ENCODE measurements around the gene NBEA.
A peak's percentile ranks its signal among the peaks of the same experiment; 100 is the strongest.

NBEA gene

DNA sequence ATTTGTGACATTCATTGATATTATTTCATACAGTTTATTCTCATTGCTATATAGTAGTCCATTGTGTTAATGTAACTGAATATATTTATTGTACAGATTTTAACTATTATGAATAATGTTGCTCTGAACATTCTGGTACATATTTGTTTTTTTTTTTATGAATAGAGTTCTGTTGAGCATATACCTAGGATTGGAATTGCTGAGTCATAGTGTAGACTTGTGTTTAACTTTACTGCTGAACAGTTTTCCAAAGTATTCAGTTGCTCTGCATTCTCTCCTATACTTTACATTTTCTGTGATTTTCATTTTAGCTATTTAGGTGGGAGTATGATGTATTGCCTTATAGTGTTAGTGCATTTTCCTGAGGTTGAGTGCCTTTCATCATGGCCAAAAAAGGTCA is 436.9 kb downstream of the NBEA start:
- H3K4me3 ChIP-seq (ENCODE audit: low read depth, low read length), result no peak overlapping the region
- TF ChIP-seq, protein P1, sequence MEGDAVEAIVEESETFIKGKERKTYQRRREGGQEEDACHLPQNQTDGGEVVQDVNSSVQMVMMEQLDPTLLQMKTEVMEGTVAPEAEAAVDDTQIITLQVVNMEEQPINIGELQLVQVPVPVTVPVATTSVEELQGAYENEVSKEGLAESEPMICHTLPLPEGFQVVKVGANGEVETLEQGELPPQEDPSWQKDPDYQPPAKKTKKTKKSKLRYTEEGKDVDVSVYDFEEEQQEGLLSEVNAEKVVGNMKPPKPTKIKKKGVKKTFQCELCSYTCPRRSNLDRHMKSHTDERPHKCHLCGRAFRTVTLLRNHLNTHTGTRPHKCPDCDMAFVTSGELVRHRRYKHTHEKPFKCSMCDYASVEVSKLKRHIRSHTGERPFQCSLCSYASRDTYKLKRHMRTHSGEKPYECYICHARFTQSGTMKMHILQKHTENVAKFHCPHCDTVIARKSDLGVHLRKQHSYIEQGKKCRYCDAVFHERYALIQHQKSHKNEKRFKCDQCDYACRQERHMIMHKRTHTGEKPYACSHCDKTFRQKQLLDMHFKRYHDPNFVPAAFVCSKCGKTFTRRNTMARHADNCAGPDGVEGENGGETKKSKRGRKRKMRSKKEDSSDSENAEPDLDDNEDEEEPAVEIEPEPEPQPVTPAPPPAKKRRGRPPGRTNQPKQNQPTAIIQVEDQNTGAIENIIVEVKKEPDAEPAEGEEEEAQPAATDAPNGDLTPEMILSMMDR (IDR thresholded peaks at IDR 0.05; ENCODE audit: low read depth, low read length, missing control alignments), result no peak
- in situ Hi-C loops (cut with HindIII; ENCODE audit: low sequenced_read_pairs), result no loop called here
- no peak for DNase-seq (ENCODE audit: low read depth)

DNA sequence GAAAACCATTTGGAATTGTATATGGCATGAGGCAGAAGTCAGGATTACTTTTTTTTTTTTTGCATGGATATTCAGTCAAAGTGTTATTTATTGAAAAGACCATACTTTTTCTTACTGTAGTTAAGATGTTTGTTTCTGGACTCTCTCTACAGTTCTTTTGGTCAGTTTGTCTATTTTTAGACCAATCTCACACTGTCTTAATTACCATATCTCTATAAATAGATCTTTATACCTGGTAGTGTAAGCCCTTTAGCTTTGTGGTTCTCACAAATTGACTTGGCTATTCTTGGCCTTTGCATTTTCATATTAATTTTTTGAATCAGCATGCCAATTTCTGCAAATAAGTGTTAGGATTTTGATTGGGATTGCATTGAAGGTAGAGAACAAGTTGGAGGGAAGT is 437.6 kb downstream of the NBEA start:
- in situ Hi-C loops (cut with HindIII; ENCODE audit: low sequenced_read_pairs), result no loop called here
- TF ChIP-seq, protein P1 (IDR thresholded peaks at IDR 0.05; ENCODE audit: low read depth, low read length, missing control alignments), result no peak
- H3K4me3 ChIP-seq (ENCODE audit: low read depth, low read length), result no peak overlapping the region
- no peak for DNase-seq (ENCODE audit: low read depth)

DNA sequence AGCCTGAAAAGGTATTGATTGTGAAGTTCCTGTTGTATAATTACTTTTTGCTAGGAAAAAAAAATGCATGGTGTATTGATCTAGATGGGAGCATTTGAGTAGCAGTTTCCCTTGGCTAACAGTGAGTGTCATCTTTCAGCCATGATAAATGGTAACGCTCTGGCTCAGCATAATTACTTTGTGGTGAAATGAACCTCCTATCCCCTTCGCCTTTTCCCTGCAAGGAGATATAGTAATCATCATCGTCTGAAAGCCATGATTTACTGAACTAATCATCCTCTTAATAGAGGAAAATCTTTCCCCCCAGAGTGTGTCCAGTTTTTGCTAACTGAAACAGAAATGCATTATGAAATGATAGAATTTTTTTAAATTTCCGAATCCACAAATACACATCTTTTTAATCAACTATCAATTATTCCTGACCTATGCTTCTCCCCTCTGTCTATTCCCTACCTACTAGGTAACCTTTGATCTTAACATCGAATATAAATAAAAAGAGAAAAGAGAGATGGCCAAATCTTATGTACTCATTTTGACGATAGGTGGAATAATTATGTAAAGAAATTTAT is 445.7 kb downstream of the NBEA start:
- in situ Hi-C loops (cut with HindIII; ENCODE audit: low sequenced_read_pairs), result no loop called here
- no peak overlapping the region for H3K4me3 ChIP-seq (ENCODE audit: low read depth, low read length)
- TF ChIP-seq, protein P1 (IDR thresholded peaks at IDR 0.05; ENCODE audit: low read depth, low read length, missing control alignments), result no peak
- DNase-seq (ENCODE audit: low read depth), result no peak

DNA sequence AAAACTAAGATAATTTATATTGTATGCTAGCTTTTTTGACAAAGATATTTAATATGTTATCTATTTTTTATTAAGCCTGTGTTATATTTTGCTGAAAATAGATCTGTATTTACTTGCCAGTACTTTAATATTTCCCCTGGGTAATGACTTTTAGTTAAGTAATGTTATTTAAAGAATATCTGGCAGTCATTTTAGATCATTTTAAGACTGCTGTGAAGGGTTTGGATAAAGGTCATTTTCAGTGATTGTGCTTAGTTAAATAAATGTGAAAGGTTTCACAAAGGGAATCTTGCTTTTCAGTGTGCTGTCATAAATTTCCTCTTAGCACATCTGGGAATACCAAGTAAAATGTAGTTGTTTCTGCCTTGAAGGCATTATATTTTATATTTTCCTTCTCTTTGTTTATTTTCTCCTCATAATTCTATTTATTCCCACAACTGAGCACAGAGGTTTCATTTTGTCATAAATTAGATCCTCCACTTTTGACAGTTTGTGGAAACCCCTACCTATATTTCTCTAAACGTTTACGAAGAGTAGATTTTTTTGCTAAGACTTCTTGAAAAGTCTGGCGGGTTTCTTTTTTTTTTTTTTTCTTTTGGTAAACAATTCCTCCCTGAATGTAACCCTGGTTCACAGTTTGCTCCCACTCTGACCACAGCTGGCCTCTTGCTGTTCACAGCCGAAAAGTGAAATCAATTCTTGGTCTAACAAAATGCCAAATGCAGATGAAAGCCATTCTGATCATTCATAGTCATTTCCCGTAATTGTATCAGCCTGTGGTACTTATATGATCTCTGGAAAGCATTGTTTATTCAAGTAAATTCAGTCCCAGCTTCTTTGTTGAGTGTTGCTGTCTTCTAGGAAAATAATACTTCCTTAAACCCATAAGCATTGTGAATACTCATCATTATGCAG is 446.6 kb downstream of the NBEA start:
- in situ Hi-C loops (cut with HindIII; ENCODE audit: low sequenced_read_pairs), result no loop called here
- TF ChIP-seq, protein P1 (IDR thresholded peaks at IDR 0.05; ENCODE audit: low read depth, low read length, missing control alignments), result no peak
- peak; percentile 35 for DNase-seq (ENCODE audit: low read depth)
- no peak overlapping the region for H3K4me3 ChIP-seq (ENCODE audit: low read depth, low read length)

DNA sequence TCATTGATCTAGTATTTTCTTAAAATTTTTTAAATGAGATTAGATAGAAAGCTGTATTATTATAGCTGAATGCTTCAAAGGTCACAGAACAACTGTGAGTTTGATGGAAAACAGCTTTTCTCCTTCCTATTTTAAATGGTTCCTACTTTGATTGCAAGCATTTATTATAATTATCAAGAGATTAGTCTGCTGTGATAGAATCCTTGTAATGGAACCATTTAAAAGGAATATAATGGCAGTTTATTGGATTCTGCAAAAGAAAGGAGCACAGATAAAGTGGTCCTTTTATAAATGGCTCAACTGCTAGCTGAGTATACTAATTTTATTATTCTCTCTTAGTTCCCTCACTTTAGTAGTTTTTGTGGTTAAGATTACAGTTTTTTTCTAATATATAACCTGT is 447.5 kb downstream of the NBEA start:
- TF ChIP-seq, protein P1 (IDR thresholded peaks at IDR 0.05; ENCODE audit: low read depth, low read length, missing control alignments), result no peak
- DNase-seq (ENCODE audit: low read depth), result no peak
- in situ Hi-C loops (cut with HindIII; ENCODE audit: low sequenced_read_pairs), result no loop called here
- no peak overlapping the region for H3K4me3 ChIP-seq (ENCODE audit: low read depth, low read length)

DNA sequence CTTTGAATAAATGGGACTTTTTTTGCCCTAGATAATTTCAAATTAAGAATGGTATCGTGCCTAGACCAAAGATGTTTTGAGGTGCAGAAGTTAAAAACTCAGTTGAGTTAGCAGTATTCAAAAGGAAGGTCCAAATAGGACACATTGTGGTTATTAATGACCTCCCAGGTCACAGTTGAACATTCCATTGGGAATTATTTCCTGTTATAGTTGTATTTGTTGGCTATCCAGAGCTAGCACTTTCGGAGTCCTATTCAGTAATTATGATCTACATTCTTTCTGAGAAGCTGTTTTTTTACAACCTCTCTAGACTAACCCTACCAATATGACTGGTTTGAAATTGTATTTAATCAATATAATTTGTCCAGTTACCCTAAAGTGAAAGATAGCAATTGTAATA is 450.7 kb downstream of the NBEA start:
- no peak for DNase-seq (ENCODE audit: low read depth)
- no peak overlapping the region for H3K4me3 ChIP-seq (ENCODE audit: low read depth, low read length)
- in situ Hi-C loops (cut with HindIII; ENCODE audit: low sequenced_read_pairs), result no loop called here
- TF ChIP-seq, protein P1 (IDR thresholded peaks at IDR 0.05; ENCODE audit: low read depth, low read length, missing control alignments), result no peak
